Spleen (tissue), 11 donors: ENCODE results near the gene DEFB123. TPM values are rescaled to one million over a fixed set of nuclear protein-coding genes. Genes with fewer than 3 reads are reported as not detected.

Experiments
- DNase-seq: peaks from one replicate; pipeline ENCODE4 v3.0.0-alpha.2; 2020
- H3K27ac ChIP-seq, 8 donors: fragments of 200-600 bp; sonication (generic) in 7 of 8; 1 replicate in 4 of 8; 2 replicates in 4 of 8; pipeline versions ENCODE4 v1.5.0 to v1.8.0; 2016 to 2021; ENCODE audit warnings: inconsistent platforms in 4 of 8, mild to moderate bottlenecking in 4 of 8, moderate library complexity in 1 of 8
- H3K27me3 ChIP-seq, 7 donors: fragments of 200-600 bp; sonication (generic) in 6 of 7; replicated peaks in 1 of 7; 1 replicate in 4 of 7; 2 replicates in 3 of 7; pipeline versions ENCODE4 v1.5.0 to v1.8.0; 2016 to 2021; ENCODE audit warnings: inconsistent platforms in 3 of 7, mild to moderate bottlenecking in 1 of 7
- H3K36me3 ChIP-seq, 6 donors: fragments of 200-600 bp; sonication (generic) in 5 of 6; 1 replicate in 4 of 6; 2 replicates in 2 of 6; pipeline versions ENCODE4 v1.5.0 to v1.8.0; 2016 to 2021; ENCODE audit warnings: inconsistent platforms in 2 of 6
- H3K4me1 ChIP-seq, 6 donors: fragments of 200-600 bp; sonication (generic) in 5 of 6; 1 replicate in 3 of 6; 2 replicates in 3 of 6; pipeline versions ENCODE4 v1.5.0 to v1.8.0; 2016 to 2021; ENCODE audit warnings: inconsistent platforms in 3 of 6
- H3K4me3 ChIP-seq, 8 donors: fragments of 200-600 bp; sonication (generic) in 7 of 8; 1 replicate in 4 of 8; 2 replicates in 4 of 8; pipeline versions ENCODE4 v1.5.0 to v1.8.0; 2016 to 2021; ENCODE audit warnings: inconsistent platforms in 4 of 8, mild to moderate bottlenecking in 4 of 8, moderate library complexity in 2 of 8
- H3K9me3 ChIP-seq, 8 donors: fragments of 200-600 bp; sonication (generic) in 7 of 8; 1 replicate in 4 of 8; 2 replicates in 4 of 8; pipeline versions ENCODE4 v1.5.0 to v1.8.0; 2016 to 2021; ENCODE audit warnings: inconsistent platforms in 4 of 8
- CTCF ChIP-seq, 11 experiments: fragments of 200-600 bp in 7 of 11; fragments of 450-650 bp in 4 of 11; sonication (generic) in 4 of 11; IDR thresholded peaks in 8 of 11; conservative IDR thresholded peaks in 3 of 11; 1 replicate in 7 of 11; 2 replicates in 4 of 11; pipeline versions ENCODE4 v1.4.0 to v1.8.0; 2016 to 2021; ENCODE audit warnings: antibody characterized with exemption in 11 of 11, inconsistent platforms in 4 of 11, mild to moderate bottlenecking in 1 of 11
- POLR2A ChIP-seq, 3 donors: fragments of 450-650 bp; IDR thresholded peaks; one replicate each; pipeline ENCODE4 v1.5.1; 2017; ENCODE audit warnings: antibody characterized with exemption in 3 of 3, mild to moderate bottlenecking in 1 of 3
- POLR2AphosphoS5 ChIP-seq, 3 donors: sonication (generic); formaldehyde crosslinking; IDR thresholded peaks; one replicate each; pipeline ENCODE4 v1.5.1; 2017; ENCODE audit warnings: antibody characterized with exemption in 3 of 3
- WGBS, 5 donors: extraction: QIAGEN DNeasy Blood & Tissue Kit in 3 of 5; methylation state at CpG; one replicate each; pipeline versions ENCODE4 v1.1.5 to v1.1.7; 2013 to 2018; 5-methylcytosine and 5-hydroxymethylcytosine counted together
- intact Hi-C: fragments of 100-400 bp; cut with DNase I; formaldehyde crosslinking; loops from one replicate; pipeline ENCODE4 v1.15.0; 2023; ENCODE audit warnings: low total_unique reads
- polyA plus RNA-seq, 3 donors: library from polyadenylated mRNA; stranded (reverse); fragments of 200-250 nt; gene quantifications; one replicate each; pipeline ENCODE4 v1.2.1, GENCODE V29; 2013
- total RNA-seq, 7 donors: library from RNA; depleted of rRNA in 3 of 7; stranded (reverse); fragments of >200 nt in 3 of 7; fragmentation: NEBNext Ultra II Directional in 4 of 7; extraction: Animal tissue kit (Norgen Biotek cat#: 25700) in 4 of 7; gene quantifications; one replicate each; pipeline versions ENCODE4 v1.1.0 to v1.2.1, GENCODE V29; 2016 to 2021
- donor health status: healthy with polysubstance abuse.
- donor health status: DM: no; HTN: no; CAD: no; lungs with moderate emphysema.
- donor health status: DM: no; HTN: no; CAD: no.
- donor health status: Bipolar disorder and iron deficiency.
- donor health status: healthy.
- donor health status: DM: no; HTN: no; CAD: no.
- donor health status: DM: yes; HTN: yes; CAD: no.

Gene DEFB123
- total and polyA plus RNA-seq, 10 donors: not detected

DNA sequence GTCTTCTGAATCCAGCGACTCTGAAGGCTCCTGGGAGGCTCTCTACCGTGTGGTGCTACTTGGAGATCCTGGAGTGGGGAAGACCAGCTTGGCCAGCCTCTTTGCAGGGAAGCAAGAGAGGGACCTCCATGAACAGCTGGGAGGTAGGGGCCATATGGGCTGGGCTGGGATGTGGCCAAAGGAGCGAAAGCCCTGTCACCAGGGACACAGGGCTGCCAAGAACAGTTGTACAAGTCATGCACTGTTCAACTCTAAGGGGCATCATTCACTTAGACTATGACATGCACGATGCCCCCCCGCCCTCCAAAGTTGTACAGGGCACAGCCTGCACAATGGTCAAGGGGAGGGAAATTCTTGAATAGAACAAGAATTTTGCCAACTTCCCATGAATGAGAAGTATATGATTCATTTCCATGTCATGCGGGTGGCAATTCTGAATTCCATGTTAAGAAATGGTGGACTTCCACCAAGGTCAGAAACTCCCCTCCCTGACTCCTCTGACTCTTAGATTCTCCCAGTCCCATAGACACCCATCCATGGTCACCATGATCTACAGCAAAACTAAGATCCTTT, 36.3 kb downstream of the DEFB123 start:
- 74 to 89% (median 82%) methylated on average over 6 of the region's 6 CpGs for WGBS, 5 donors
- H3K9me3 ChIP-seq: no peaks in the 10 kb centered on the region
- intact Hi-C loops: no loop called here
- TF ChIP-seq POLR2A (IDR thresholded peaks at IDR 0.05) (no peak), CTCF (IDR thresholded peaks at IDR 0.05 in 8 of 11, conservative IDR thresholded peaks at IDR 0.05 in 3 of 11) (no peak), POLR2AphosphoS5 (IDR thresholded peaks at IDR 0.05) (no peak)
- no peak for DNase-seq
- no peak overlapping the region for H3K27ac ChIP-seq
- H3K27me3 ChIP-seq: peaks cover 0 to 42% (median 16%) of the 10 kb centered on the region in 7 donors
- H3K4me3 ChIP-seq: no peak overlapping the region
- no peaks in the 10 kb centered on the region for H3K36me3 ChIP-seq
- H3K4me1 ChIP-seq: peaks cover 5 to 23% (median 15%) of the 10 kb centered on the region in 6 donors

DNA sequence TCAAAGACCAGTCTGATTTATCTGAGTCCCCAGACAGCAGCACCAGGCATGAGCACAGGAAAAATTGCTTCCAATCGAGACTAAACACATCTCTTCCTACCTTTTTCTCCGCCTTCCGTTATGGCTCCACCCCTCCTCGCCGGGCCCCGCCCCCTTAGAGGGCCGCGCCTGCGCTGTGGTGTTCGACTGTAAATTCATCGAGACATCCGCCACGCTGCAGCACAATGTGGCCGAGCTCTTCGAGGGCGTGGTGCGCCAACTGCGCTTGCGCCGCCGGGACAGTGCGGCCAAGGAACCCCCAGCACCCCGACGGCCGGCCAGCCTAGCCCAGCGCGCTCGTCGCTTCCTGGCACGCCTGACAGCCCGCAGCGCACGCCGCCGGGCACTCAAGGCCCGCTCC, 43.6 kb downstream of the DEFB123 start:
- no peak for DNase-seq
- 47 to 69% (median 52%) methylated on average over 19 to 36 of the region's 36 CpGs for WGBS, 5 donors
- intact Hi-C loops: no loop called here
- Histone ChIP-seq H3K36me3 (no peaks in the 10 kb centered on the region), H3K27me3 (peaks cover 0 to 48% (median 15%) of the 10 kb centered on the region in 7 donors), H3K4me1 (peaks cover 0 to 10% (median 0%) of the 10 kb centered on the region in 6 donors), H3K9me3 (peaks cover 0 to 4% (median 0%) of the 10 kb centered on the region in 8 donors), H3K4me3 (no peak overlapping the region), H3K27ac (peak overlapping the region in 1 of 8 donors; percentile 73)
- TF ChIP-seq POLR2AphosphoS5 (IDR thresholded peaks at IDR 0.05): no peak
- TF ChIP-seq CTCF (IDR thresholded peaks at IDR 0.05 in 8 of 11, conservative IDR thresholded peaks at IDR 0.05 in 3 of 11): no peak
- no peak for TF ChIP-seq POLR2A (IDR thresholded peaks at IDR 0.05)

GRCh38 chr20:31485450-31486339, 45.3 kb downstream of the DEFB123 start:
- WGBS, 5 donors: 9 to 24% (median 11%) methylated on average over 30 to 31 of the region's 31 CpGs
- Histone ChIP-seq H3K9me3 (peaks cover 0 to 4% (median 0%) of the 10 kb centered on the region in 8 donors), H3K36me3 (no peaks in the 10 kb centered on the region), H3K4me1 (peaks cover 0 to 10% (median 0%) of the 10 kb centered on the region in 6 donors), H3K27ac (peak overlapping the region in 7 of 8 donors; percentile 15 to 73 (median 60)), H3K4me3 (peak overlapping the region in 1 of 8 donors; percentile 45), H3K27me3 (peaks cover 0 to 48% (median 15%) of the 10 kb centered on the region in 7 donors)
- DNase-seq: no peak
- intact Hi-C loops: no loop called here
- no peak for TF ChIP-seq CTCF (IDR thresholded peaks at IDR 0.05 in 8 of 11, conservative IDR thresholded peaks at IDR 0.05 in 3 of 11)
- peak in 2 of 3 donors; percentile 40 to 63 for TF ChIP-seq POLR2AphosphoS5 (IDR thresholded peaks at IDR 0.05)
- no peak for TF ChIP-seq POLR2A (IDR thresholded peaks at IDR 0.05)

DNA sequence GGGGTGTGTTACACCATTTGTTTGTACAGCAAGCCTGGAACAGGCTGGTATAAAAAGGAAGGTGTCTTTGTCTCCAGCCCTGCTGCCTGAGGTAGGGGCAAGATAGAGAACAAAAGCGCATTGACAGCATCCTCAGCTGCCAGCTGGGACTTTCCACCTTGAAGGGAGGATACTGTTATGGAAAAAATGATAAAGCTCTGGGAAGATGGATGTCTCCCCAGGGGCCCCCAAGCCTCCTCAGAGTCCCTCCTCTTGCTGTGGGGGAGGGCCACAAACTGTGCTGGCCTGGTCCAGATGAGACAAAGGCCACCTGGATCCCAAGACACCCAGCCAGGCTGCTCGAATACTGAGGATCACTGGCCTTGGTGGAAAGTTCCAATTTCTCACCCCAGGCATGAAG, 47.7 kb downstream of the DEFB123 start:
- DNase-seq: no peak
- Histone ChIP-seq H3K36me3 (no peaks in the 10 kb centered on the region), H3K27ac (no peak overlapping the region), H3K4me1 (peaks cover 0 to 10% (median 0%) of the 10 kb centered on the region in 6 donors), H3K27me3 (peaks cover 0 to 44% (median 15%) of the 10 kb centered on the region in 7 donors), H3K4me3 (no peak overlapping the region), H3K9me3 (peaks cover 0 to 4% (median 0%) of the 10 kb centered on the region in 8 donors)
- intact Hi-C loops: no loop called here
- 64 to 100% (median 79%) methylated on average over 2 of the region's 2 CpGs for WGBS, 5 donors
- TF ChIP-seq CTCF (IDR thresholded peaks at IDR 0.05 in 8 of 11, conservative IDR thresholded peaks at IDR 0.05 in 3 of 11) (no peak), POLR2AphosphoS5 (IDR thresholded peaks at IDR 0.05) (no peak), POLR2A (IDR thresholded peaks at IDR 0.05) (no peak)
